Brain pericyte (primary cell): ENCODE data around the gene ITGA2B.
"Not testable (repeated sequence)": the region's sequence is repeated elsewhere in the genome, so short reads cannot be mapped to it uniquely, and the experiment has no call there.

ENCODE experiments used
- DNase-seq: peaks from one replicate; pipeline ENCODE4 v3.0.0-alpha.2; 2012; ENCODE audit warnings: low read depth, low spot score

Gene ITGA2B

GRCh38 chr17:44390250-44390870 is 911 bp upstream of the ITGA2B start:
- DNase-seq = no peak

- no peak for DNase-seq
Observed at GRCh38 chr17:44389723-44390202, 314 bp upstream of the ITGA2B start.

- DNase-seq = no peak
Observed at GRCh38 chr17:44387804-44388203, 1.6 kb downstream of the ITGA2B start.

GRCh38 chr17:44386182-44386525 is 3.3 kb downstream of the ITGA2B start:
- DNase-seq = no peak

GRCh38 chr17:44385287-44386181 is 3.9 kb downstream of the ITGA2B start:
- no peak for DNase-seq

- DNase-seq = no peak
Observed at GRCh38 chr17:44384823-44385286, 4.6 kb downstream of the ITGA2B start.

GRCh38 chr17:44384281-44384822 is 5.1 kb downstream of the ITGA2B start:
- DNase-seq = no peak

- DNase-seq = no peak
Observed at GRCh38 chr17:44383861-44384260, 5.6 kb downstream of the ITGA2B start.

- DNase-seq = no peak
Observed at GRCh38 chr17:44383363-44383762, 6.1 kb downstream of the ITGA2B start.

GRCh38 chr17:44382917-44383316 is 6.5 kb downstream of the ITGA2B start:
- DNase-seq = no peak

GRCh38 chr17:44381810-44382305 is 7.6 kb downstream of the ITGA2B start:
- DNase-seq = no peak

- DNase-seq = no peak
Observed at GRCh38 chr17:44380767-44381166, 8.7 kb downstream of the ITGA2B start.

GRCh38 chr17:44379887-44380286 is 9.6 kb downstream of the ITGA2B start:
- DNase-seq = no peak

- DNase-seq = no peak
Observed at GRCh38 chr17:44378171-44378705, 11.2 kb downstream of the ITGA2B start.

GRCh38 chr17:44376779-44377178 is 12.7 kb downstream of the ITGA2B start:
- no peak for DNase-seq

- DNase-seq = no peak
Observed at GRCh38 chr17:44376124-44376523, 13.3 kb downstream of the ITGA2B start.

GRCh38 chr17:44375196-44376017 is 14.0 kb downstream of the ITGA2B start:
- DNase-seq = no peak

- no peak for DNase-seq
Observed at GRCh38 chr17:44374306-44375195, 14.9 kb downstream of the ITGA2B start.

- no peak for DNase-seq
Observed at GRCh38 chr17:44372036-44372435, 17.4 kb downstream of the ITGA2B start.

- not testable (repeated sequence) for DNase-seq
Observed at GRCh38 chr17:44369414-44370023, 19.9 kb downstream of the ITGA2B start.
